ENCODE measurements around the gene FGFR4.

Gene FGFR4

GRCh38 chr5:177133096-177133852, 46.6 kb downstream of the FGFR4 start, which contains the start of gene NSD1:
TSS of gene NSD1 (plus strand) at chr5:177133773. CDS start at chr5:177135104, 1,331 bp downstream.
- peak within 1 kb of the TSS; percentile 91 for H3K27ac ChIP-seq (ENCODE audit: low read depth, low read length, severe bottlenecking)
- H3K36me3 ChIP-seq (ENCODE audit: control insufficient read depth, insufficient read depth, low read length) = peaks cover 34% of the 10 kb centered on the region
- H3K4me1 ChIP-seq (ENCODE audit: control insufficient read depth, insufficient read depth, low read length, poor library complexity, severe bottlenecking) = peaks cover 38% of the 10 kb centered on the region
- peak within 1 kb of the TSS; percentile 78 for H3K4me3 ChIP-seq (ENCODE audit: extremely low read depth, insufficient read depth, low read length, poor library complexity, severe bottlenecking)
- H3K9me3 ChIP-seq (ENCODE audit: control insufficient read depth, low read length) = no peaks in the 10 kb centered on the region
- 2% methylated on average over 45 to 49 of the region's 93 CpGs for WGBS, 2 experiments (ENCODE audit: insufficient coverage in 2 of 2)

DNA sequence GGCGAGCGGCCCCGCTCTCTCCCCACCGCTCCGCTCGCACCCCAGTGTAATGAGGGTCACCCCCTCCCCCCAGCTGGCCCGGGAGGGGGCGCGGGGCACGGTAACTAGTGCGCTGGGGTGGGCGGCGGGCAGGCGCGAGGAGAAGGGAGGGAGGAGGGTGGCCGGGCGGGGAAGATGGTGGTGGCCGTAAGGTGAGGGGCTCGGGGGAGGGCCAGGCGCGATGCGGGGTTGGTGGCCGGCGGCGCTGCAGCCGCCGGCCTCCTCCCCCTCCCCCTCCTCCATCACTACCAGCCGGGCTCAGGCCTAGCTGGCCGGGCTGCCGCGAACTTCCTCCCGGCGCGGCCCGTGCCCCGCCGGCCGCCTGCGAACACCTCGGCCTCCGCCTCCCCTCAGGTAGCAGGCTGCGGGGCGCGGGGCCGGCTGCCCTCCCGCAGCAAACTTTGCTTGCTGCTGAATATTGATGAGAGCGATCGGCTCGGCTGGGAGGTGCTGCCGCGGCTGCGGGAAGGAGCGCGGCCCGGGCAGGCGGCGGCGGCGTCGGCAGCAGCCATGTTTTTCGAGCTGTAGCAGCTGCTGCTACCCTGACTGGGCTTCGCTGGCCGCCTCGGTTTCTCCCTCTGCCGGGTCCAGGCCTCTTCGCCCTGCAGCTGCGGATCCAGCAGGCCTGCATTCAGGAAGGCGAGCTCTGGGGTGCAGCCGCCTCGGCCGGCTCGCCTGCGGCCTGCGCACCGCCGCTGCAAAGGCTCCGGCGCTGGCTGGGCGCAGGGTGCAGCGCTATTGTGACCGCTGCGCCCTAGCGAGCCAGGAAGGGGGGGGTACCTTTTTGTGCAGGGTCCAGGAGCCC, 47.4 kb downstream of the FGFR4 start:
- Histone ChIP-seq H3K9me3 (ENCODE audit: control insufficient read depth, low read length) (no peaks in the 10 kb centered on the region), H3K27ac (ENCODE audit: low read depth, low read length, severe bottlenecking) (peak overlapping the region; percentile 84), H3K4me1 (ENCODE audit: control insufficient read depth, insufficient read depth, low read length, poor library complexity, severe bottlenecking) (peaks cover 38% of the 10 kb centered on the region), H3K4me3 (ENCODE audit: extremely low read depth, insufficient read depth, low read length, poor library complexity, severe bottlenecking) (peak overlapping the region; percentile 78), H3K36me3 (ENCODE audit: control insufficient read depth, insufficient read depth, low read length) (peaks cover 40% of the 10 kb centered on the region)
- 0 to 1% methylated on average over 40 to 44 of the region's 83 CpGs for WGBS, 2 experiments (ENCODE audit: insufficient coverage in 2 of 2)

GRCh38 chr5:177134697-177135225, 48.0 kb downstream of the FGFR4 start:
- Histone ChIP-seq H3K4me1 (ENCODE audit: control insufficient read depth, insufficient read depth, low read length, poor library complexity, severe bottlenecking) (peaks cover 38% of the 10 kb centered on the region), H3K4me3 (ENCODE audit: extremely low read depth, insufficient read depth, low read length, poor library complexity, severe bottlenecking) (peak overlapping the region; percentile 78), H3K27ac (ENCODE audit: low read depth, low read length, severe bottlenecking) (peak overlapping the region; percentile 84), H3K36me3 (ENCODE audit: control insufficient read depth, insufficient read depth, low read length) (peaks cover 47% of the 10 kb centered on the region), H3K9me3 (ENCODE audit: control insufficient read depth, low read length) (no peaks in the 10 kb centered on the region)
- WGBS, 2 experiments (ENCODE audit: insufficient coverage in 2 of 2) = 18 to 25% methylated on average over 13 of the region's 13 CpGs

- Histone ChIP-seq H3K36me3 (ENCODE audit: control insufficient read depth, insufficient read depth, low read length) (peaks cover 88% of the 10 kb centered on the region), H3K9me3 (ENCODE audit: control insufficient read depth, low read length) (no peaks in the 10 kb centered on the region), H3K4me3 (ENCODE audit: extremely low read depth, insufficient read depth, low read length, poor library complexity, severe bottlenecking) (no peak overlapping the region), H3K27ac (ENCODE audit: low read depth, low read length, severe bottlenecking) (no peak overlapping the region), H3K4me1 (ENCODE audit: control insufficient read depth, insufficient read depth, low read length, poor library complexity, severe bottlenecking) (peaks cover 25% of the 10 kb centered on the region)
- 100% methylated on average over 2 of the region's 2 CpGs for WGBS, 2 experiments (ENCODE audit: insufficient coverage in 2 of 2)
Measured at GRCh38 chr5:177140312-177140711, 53.6 kb downstream of the FGFR4 start.

GRCh38 chr5:177141496-177141895, 54.8 kb downstream of the FGFR4 start:
- WGBS, 2 experiments (ENCODE audit: insufficient coverage in 2 of 2) = 93 to 98% methylated on average over 3 of the region's 3 CpGs
- H3K4me1 ChIP-seq (ENCODE audit: control insufficient read depth, insufficient read depth, low read length, poor library complexity, severe bottlenecking) = peaks cover 14% of the 10 kb centered on the region
- H3K27ac ChIP-seq (ENCODE audit: low read depth, low read length, severe bottlenecking) = no peak overlapping the region
- no peak overlapping the region for H3K4me3 ChIP-seq (ENCODE audit: extremely low read depth, insufficient read depth, low read length, poor library complexity, severe bottlenecking)
- peaks cover 89% of the 10 kb centered on the region for H3K36me3 ChIP-seq (ENCODE audit: control insufficient read depth, insufficient read depth, low read length)
- no peaks in the 10 kb centered on the region for H3K9me3 ChIP-seq (ENCODE audit: control insufficient read depth, low read length)

- no peak overlapping the region for H3K4me3 ChIP-seq (ENCODE audit: extremely low read depth, insufficient read depth, low read length, poor library complexity, severe bottlenecking)
- H3K9me3 ChIP-seq (ENCODE audit: control insufficient read depth, low read length) = no peaks in the 10 kb centered on the region
- peaks cover 12% of the 10 kb centered on the region for H3K4me1 ChIP-seq (ENCODE audit: control insufficient read depth, insufficient read depth, low read length, poor library complexity, severe bottlenecking)
- peaks cover 87% of the 10 kb centered on the region for H3K36me3 ChIP-seq (ENCODE audit: control insufficient read depth, insufficient read depth, low read length)
- WGBS, 2 experiments (ENCODE audit: insufficient coverage in 2 of 2) = 92 to 100% methylated on average over 2 of the region's 2 CpGs
- no peak overlapping the region for H3K27ac ChIP-seq (ENCODE audit: low read depth, low read length, severe bottlenecking)
Measured at GRCh38 chr5:177142098-177142611, 55.4 kb downstream of the FGFR4 start.

DNA sequence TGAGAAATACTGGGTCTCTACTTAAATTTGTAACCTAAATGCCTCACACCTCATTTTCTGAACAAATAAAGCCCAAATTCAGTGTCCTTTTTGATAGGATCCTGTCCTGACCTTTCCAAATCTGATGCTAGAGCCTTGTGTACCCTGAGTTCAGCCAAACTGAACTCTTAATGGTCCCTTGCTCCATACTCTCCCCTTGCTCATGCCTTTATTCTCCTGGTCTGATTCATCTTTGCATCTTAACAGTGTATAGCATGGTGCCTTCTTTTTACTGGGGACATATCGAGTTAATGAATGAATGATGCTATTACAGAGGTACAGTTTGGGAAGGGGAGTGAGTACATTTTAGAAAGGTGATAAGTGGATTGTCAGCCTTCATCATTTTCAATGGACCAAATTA, 56.1 kb downstream of the FGFR4 start:
- Histone ChIP-seq H3K9me3 (ENCODE audit: control insufficient read depth, low read length) (no peaks in the 10 kb centered on the region), H3K4me1 (ENCODE audit: control insufficient read depth, insufficient read depth, low read length, poor library complexity, severe bottlenecking) (peaks cover 11% of the 10 kb centered on the region), H3K27ac (ENCODE audit: low read depth, low read length, severe bottlenecking) (no peak overlapping the region), H3K4me3 (ENCODE audit: extremely low read depth, insufficient read depth, low read length, poor library complexity, severe bottlenecking) (no peak overlapping the region), H3K36me3 (ENCODE audit: control insufficient read depth, insufficient read depth, low read length) (peaks cover 87% of the 10 kb centered on the region)
- no CpG with 5 or more reads among the region's 1 CpG for WGBS, 2 experiments (ENCODE audit: insufficient coverage in 2 of 2)

- no peak overlapping the region for H3K27ac ChIP-seq (ENCODE audit: low read depth, low read length, severe bottlenecking)
- no peaks in the 10 kb centered on the region for H3K9me3 ChIP-seq (ENCODE audit: control insufficient read depth, low read length)
- H3K4me1 ChIP-seq (ENCODE audit: control insufficient read depth, insufficient read depth, low read length, poor library complexity, severe bottlenecking) = peaks cover 3% of the 10 kb centered on the region
- WGBS, 2 experiments (ENCODE audit: insufficient coverage in 2 of 2) = 87 to 97% methylated on average over 13 to 15 of the region's 17 CpGs
- peaks cover 88% of the 10 kb centered on the region for H3K36me3 ChIP-seq (ENCODE audit: control insufficient read depth, insufficient read depth, low read length)
- H3K4me3 ChIP-seq (ENCODE audit: extremely low read depth, insufficient read depth, low read length, poor library complexity, severe bottlenecking) = no peak overlapping the region
Measured at GRCh38 chr5:177146891-177147638, 60.4 kb downstream of the FGFR4 start.
